ENCODE measurements around the gene SH3GLB1. TPM values are rescaled to one million over a fixed set of nuclear protein-coding genes. Genes with fewer than 3 reads are reported as not detected.
"Not testable (repeated sequence)": the region's sequence is repeated elsewhere in the genome, so short reads cannot be mapped to it uniquely, and the experiment has no call there.

SH3GLB1 gene
- total RNA-seq: 10 to 100 TPM; 45.0 to 45.5 TPM

DNA sequence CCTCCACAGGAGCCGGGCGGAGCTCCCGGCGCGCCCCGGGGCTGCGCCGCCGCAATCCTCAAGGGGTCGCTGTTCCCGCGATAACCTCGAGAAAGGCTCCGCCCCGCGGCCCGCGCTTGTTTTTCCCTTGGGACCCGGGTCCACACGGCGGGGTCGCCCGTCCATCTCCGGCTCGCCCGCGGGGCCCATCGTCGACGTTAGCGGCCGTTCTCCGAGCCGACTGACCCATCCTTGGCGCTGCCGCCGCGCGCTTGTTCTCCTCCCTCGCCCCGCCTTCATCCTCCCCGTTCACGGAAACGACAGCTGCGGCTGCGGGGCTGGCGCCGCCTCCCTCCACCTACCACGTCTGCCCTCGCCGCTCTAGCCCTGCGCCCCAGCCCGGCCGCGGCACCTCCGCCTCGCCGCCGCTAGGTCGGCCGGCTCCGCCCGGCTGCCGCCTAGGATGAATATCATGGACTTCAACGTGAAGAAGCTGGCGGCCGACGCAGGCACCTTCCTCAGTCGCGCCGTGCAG is at the start of gene SH3GLB1:
SH3GLB1 (plus strand) TSS at position 119 of the 514 bp plus-strand sequence; CDS start at position 443, 324 bp downstream.
- Mint-ChIP-seq H3K36me3 (ENCODE audit: low read depth) (peaks cover 7% of the 10 kb centered on the region), H3K27ac (peak within 1 kb of the TSS; percentile 98), H3K4me3 (peak within 1 kb of the TSS; percentile 93), H3K4me1 (ENCODE audit: low read depth) (peaks cover 40% of the 10 kb centered on the region), H3K9me3 (no peaks in the 10 kb centered on the region), H3K27me3 (ENCODE audit: low read depth) (no peaks in the 10 kb centered on the region)
- CTCF ChIA-PET: interaction anchor here (0.5 to 3.2 kb wide), 21 partner anchors 10 to 340 kb away, joined by 3 to 39 read pairs (median 4); partner anchors contain the start of genes HS2ST1, ODF2L and SELENOF
- peak; percentile 90 for DNase-seq
- intact Hi-C loops (cut with micrococcal nuclease): loop anchor here (1.0 to 10.0 kb wide), 13 partner anchors 22 to 1980 kb away; partner anchors contain the start of genes BCL10, HS2ST1, ODF2L and PKN2

DNA sequence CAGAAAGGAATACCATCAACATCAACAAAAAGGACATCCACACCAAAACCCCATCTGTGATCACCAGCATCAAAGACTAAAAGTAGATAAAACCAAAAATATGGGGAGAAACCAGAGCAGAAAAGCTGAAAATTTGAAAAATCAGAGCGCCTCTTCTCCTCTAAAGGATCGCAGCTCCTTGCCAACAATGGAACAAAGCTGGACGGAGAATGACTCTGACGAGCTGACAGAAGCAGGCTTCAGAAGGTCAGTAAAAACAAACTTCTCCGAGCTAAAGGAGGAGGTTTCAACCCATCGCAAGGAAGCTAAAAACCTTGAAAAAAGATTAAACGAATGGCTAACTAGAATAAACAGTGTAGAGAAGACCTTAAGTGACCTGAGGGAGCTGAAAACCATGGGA is 46.0 kb upstream of the SH3GLB1 start:
- H3K27me3 Mint-ChIP-seq (ENCODE audit: low read depth); H3K4me1 Mint-ChIP-seq (ENCODE audit: low read depth); H3K9me3 Mint-ChIP-seq; intact Hi-C loops (cut with micrococcal nuclease); H3K27ac Mint-ChIP-seq; H3K36me3 Mint-ChIP-seq (ENCODE audit: low read depth); H3K4me3 Mint-ChIP-seq; DNase-seq: not testable (repeated sequence)
- CTCF ChIA-PET: interaction anchor here (0.6 kb wide), 1 partner anchor 165 kb away, joined by 3 read pairs; no protein-coding TSS in a partner anchor

DNA sequence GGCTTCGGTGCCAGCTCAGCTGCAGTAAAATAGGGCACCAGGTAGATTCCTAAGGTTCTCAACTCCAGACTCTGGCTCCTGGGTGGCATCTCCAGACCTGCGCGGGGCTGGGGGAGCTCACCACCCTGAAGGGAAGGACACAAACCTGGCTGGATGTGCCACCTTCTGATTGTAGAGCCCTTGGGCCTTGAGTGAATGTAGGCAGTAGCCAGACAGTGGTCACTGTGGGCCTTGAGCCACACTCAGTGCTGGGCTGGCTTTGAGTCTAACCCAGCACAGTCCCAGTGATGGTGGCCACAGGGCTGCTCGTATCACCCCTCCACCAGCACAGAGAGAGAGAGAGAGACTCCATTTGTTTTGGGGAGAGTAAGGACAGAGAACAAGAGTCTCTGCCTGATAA is 38.0 kb upstream of the SH3GLB1 start:
- H3K27ac Mint-ChIP-seq: no peak overlapping the region
- H3K9me3 Mint-ChIP-seq: peaks cover 16% of the 10 kb centered on the region
- intact Hi-C loops (cut with micrococcal nuclease): no loop called here
- no peak overlapping the region for H3K4me3 Mint-ChIP-seq
- H3K4me1 Mint-ChIP-seq (ENCODE audit: low read depth): no peaks in the 10 kb centered on the region
- no peaks in the 10 kb centered on the region for H3K27me3 Mint-ChIP-seq (ENCODE audit: low read depth)
- peaks cover 3% of the 10 kb centered on the region for H3K36me3 Mint-ChIP-seq (ENCODE audit: low read depth)
- no peak for DNase-seq
- CTCF ChIA-PET: interaction anchor here (0.7 kb wide), 1 partner anchor 22 kb away, joined by 3 read pairs; no protein-coding TSS in a partner anchor

DNA sequence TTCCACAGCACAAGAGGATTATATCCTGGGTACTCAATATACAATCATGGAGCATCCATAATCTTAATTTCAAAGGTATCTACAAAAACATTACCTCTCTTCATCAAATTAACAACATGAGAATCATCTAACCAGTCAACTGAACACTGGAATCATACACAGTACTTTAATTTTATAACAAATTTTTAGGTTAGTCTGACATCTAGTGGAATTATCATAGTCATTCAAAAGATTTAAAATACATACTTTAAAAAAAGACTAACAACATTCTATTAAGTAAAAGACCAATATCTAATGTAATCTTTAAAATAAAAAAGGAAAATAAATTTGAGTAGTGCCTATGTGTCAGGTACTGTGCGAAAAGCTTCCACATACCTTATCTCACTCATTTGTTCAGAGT is 16.8 kb upstream of the SH3GLB1 start:
- H3K36me3 Mint-ChIP-seq (ENCODE audit: low read depth): no peaks in the 10 kb centered on the region
- CTCF ChIA-PET: interaction anchor here (0.6 to 1.7 kb wide), 3 partner anchors 182 to 295 kb away, joined by 3 to 5 read pairs (median 3); no protein-coding TSS in a partner anchor
- no peaks in the 10 kb centered on the region for H3K27me3 Mint-ChIP-seq (ENCODE audit: low read depth)
- no peak overlapping the region for H3K27ac Mint-ChIP-seq
- no peak overlapping the region for H3K4me3 Mint-ChIP-seq
- H3K9me3 Mint-ChIP-seq: no peaks in the 10 kb centered on the region
- H3K4me1 Mint-ChIP-seq (ENCODE audit: low read depth): no peaks in the 10 kb centered on the region
- intact Hi-C loops (cut with micrococcal nuclease): loop anchor here (10.0 kb wide), 1 partner anchor 213 kb away; no protein-coding TSS in a partner anchor
- DNase-seq: no peak

DNA sequence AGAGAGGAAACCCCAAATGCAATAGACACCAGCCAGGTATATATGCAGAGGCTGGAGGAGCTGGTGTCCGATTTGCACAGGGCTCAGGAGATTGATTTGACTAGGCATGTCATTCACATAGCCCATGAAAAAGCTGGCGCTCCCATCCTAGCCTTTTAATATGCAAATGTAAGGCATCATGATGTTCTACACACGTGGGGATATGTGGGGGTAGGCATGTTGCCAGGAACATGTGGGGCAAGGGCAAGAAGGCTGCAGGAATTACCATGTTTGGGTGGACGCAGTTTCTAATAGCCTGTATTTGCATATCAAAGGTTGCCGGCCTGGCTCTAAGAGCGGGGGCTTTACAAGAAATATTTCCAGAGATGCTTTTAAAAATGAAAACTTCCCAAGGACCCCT is 11.7 kb upstream of the SH3GLB1 start:
- H3K36me3 Mint-ChIP-seq (ENCODE audit: low read depth): no peaks in the 10 kb centered on the region
- H3K9me3 Mint-ChIP-seq: no peaks in the 10 kb centered on the region
- H3K27ac Mint-ChIP-seq: no peak overlapping the region
- intact Hi-C loops (cut with micrococcal nuclease): no loop called here
- H3K27me3 Mint-ChIP-seq (ENCODE audit: low read depth): no peaks in the 10 kb centered on the region
- DNase-seq: no peak
- H3K4me1 Mint-ChIP-seq (ENCODE audit: low read depth): no peaks in the 10 kb centered on the region
- no peak overlapping the region for H3K4me3 Mint-ChIP-seq
- CTCF ChIA-PET: no interaction called here

DNA sequence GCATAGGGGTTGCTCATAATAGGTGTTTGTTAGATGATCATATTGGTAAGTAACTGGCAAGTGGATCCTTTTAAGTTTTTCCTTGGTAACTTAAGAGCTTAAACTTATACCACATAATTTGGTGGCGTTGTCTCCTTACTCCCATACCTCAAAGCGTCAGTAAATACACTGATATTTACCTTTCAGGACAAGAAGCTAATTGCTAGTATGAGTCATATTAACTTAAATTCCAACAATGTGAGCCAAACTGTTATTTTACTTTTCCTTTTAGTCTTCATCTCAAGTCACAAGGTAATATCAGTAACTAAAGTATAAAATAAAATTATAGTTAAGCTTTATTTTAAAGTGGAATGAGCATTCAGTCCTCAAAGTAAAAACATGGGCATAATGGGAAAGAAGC is 9.0 kb upstream of the SH3GLB1 start:
- intact Hi-C loops (cut with micrococcal nuclease): no loop called here
- H3K4me3 Mint-ChIP-seq: no peak overlapping the region
- peaks cover 1% of the 10 kb centered on the region for H3K4me1 Mint-ChIP-seq (ENCODE audit: low read depth)
- H3K9me3 Mint-ChIP-seq: no peaks in the 10 kb centered on the region
- no peaks in the 10 kb centered on the region for H3K36me3 Mint-ChIP-seq (ENCODE audit: low read depth)
- CTCF ChIA-PET: interaction anchor here (1.8 kb wide), 1 partner anchor 9 kb away, joined by 5 read pairs; the partner anchor contains the start of gene SH3GLB1
- no peak overlapping the region for H3K27ac Mint-ChIP-seq
- H3K27me3 Mint-ChIP-seq (ENCODE audit: low read depth): no peaks in the 10 kb centered on the region
- DNase-seq: no peak

DNA sequence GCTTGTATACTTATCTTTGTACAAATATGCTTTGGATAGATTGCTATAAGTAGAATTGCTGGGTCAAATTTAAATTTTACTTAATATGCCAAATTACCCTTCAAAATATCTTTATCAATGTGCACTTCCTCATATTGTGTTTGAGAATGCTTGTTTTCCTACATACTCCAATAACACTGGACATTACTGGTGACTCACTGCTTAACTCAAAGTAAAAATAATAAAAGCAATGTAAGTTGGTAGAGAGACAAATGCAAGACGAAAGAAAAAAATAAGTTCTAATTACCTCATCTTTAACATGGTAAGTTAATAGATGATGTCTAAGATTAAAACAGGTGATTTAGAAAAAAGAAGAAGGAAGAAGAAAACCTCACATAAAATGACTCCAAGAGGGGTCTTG is 7.9 kb upstream of the SH3GLB1 start:
- peaks cover 5% of the 10 kb centered on the region for H3K4me1 Mint-ChIP-seq (ENCODE audit: low read depth)
- no peak for DNase-seq
- H3K27me3 Mint-ChIP-seq (ENCODE audit: low read depth): no peaks in the 10 kb centered on the region
- intact Hi-C loops (cut with micrococcal nuclease): no loop called here
- H3K27ac Mint-ChIP-seq: no peak overlapping the region
- CTCF ChIA-PET: no interaction called here
- no peaks in the 10 kb centered on the region for H3K9me3 Mint-ChIP-seq
- H3K36me3 Mint-ChIP-seq (ENCODE audit: low read depth): no peaks in the 10 kb centered on the region
- H3K4me3 Mint-ChIP-seq: no peak overlapping the region

DNA sequence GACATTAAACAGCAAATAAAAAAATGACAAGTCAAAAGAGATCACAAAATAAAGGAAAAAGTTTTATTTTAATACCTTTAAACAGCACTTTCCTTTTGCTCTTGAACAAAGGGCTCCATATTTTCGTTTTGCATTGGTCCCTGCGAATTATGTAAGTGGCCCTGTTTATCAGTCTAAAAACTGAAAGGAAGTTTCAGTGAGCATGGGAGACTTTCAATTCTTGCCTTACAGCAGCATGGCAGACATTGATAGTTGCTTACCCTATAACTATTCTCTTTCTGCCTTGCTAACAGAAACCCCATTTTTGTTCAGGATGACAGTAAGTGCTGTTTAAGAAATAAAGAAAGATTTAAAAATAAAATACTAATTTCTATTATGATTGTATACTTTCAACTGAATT is 5.2 kb upstream of the SH3GLB1 start:
- Mint-ChIP-seq H3K27ac (no peak overlapping the region), H3K9me3 (no peaks in the 10 kb centered on the region), H3K4me3 (no peak overlapping the region), H3K36me3 (ENCODE audit: low read depth) (peaks cover 2% of the 10 kb centered on the region), H3K27me3 (ENCODE audit: low read depth) (no peaks in the 10 kb centered on the region), H3K4me1 (ENCODE audit: low read depth) (peaks cover 19% of the 10 kb centered on the region)
- no peak for DNase-seq
- intact Hi-C loops (cut with micrococcal nuclease): no loop called here
- CTCF ChIA-PET: no interaction called here

DNA sequence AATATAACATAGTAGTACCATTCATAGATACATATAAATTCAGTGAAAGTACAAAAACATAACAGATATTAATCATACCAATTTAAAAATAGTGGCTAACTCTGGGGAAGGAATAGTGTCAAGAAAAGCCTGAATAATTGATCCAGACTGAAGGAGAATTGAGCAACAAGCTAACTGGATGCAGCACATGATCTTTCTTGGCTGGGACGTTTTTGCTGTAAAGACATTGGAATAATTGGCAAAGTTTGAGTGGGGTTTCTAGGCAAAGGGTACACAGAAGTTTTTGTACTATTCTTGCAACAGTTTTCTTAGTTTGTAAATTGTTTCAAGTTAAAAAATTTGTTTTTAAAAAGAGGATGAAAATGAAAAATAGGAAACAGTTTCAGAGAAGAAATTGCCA is 2.6 kb upstream of the SH3GLB1 start:
- Mint-ChIP-seq H3K27ac (no peak overlapping the region), H3K4me1 (ENCODE audit: low read depth) (peaks cover 26% of the 10 kb centered on the region), H3K9me3 (no peaks in the 10 kb centered on the region), H3K36me3 (ENCODE audit: low read depth) (peaks cover 4% of the 10 kb centered on the region), H3K27me3 (ENCODE audit: low read depth) (no peaks in the 10 kb centered on the region), H3K4me3 (no peak overlapping the region)
- no peak for DNase-seq
- intact Hi-C loops (cut with micrococcal nuclease): loop anchor here (10.0 kb wide), 3 partner anchors 133 to 1983 kb away; partner anchors contain the start of genes BCL10 and PKN2
- CTCF ChIA-PET: interaction anchor here (0.6 kb wide), 2 partner anchors 38 to 198 kb away, joined by 3 read pairs; no protein-coding TSS in a partner anchor

DNA sequence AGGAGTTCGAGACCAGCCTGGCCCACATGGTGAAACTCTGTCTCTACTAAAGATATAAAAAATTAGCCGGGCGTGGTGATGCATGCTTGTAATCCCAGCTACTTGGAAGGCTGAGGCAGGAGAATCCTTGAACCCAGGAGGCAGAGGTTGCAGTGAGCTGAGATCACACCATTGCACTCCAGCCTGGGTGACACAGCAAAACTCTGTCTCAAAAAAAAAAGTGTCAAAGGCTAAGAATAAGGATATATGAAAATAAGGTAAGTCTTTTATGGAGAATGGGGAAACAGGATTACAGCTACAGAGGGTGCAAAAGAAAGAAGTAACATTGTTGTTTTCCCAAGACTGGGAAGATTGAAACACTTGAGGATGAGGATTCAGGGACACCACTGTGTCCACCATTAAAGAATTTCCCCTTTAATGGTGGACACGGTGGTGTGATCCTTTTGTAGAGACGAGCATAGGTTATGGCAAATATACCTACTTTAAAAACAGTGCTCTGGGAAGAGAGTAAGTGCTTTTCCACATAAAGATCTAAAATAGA is 1.4 kb upstream of the SH3GLB1 start:
- H3K36me3 Mint-ChIP-seq (ENCODE audit: low read depth); DNase-seq; H3K9me3 Mint-ChIP-seq; H3K27me3 Mint-ChIP-seq (ENCODE audit: low read depth): not testable (repeated sequence)
- CTCF ChIA-PET: interaction anchor here (0.6 to 2.5 kb wide), 7 partner anchors 9 to 211 kb away, joined by 3 to 9 read pairs (median 5); partner anchors contain the start of genes HS2ST1 and SELENOF
- Mint-ChIP-seq H3K4me1 (ENCODE audit: low read depth) (peaks cover 36% of the 10 kb centered on the region), H3K4me3 (peak overlapping the region; percentile 93), H3K27ac (peak overlapping the region; percentile 98)
- intact Hi-C loops (cut with micrococcal nuclease): loop anchor here (10.0 kb wide), 3 partner anchors 132 to 1982 kb away; partner anchors contain the start of genes BCL10 and PKN2

DNA sequence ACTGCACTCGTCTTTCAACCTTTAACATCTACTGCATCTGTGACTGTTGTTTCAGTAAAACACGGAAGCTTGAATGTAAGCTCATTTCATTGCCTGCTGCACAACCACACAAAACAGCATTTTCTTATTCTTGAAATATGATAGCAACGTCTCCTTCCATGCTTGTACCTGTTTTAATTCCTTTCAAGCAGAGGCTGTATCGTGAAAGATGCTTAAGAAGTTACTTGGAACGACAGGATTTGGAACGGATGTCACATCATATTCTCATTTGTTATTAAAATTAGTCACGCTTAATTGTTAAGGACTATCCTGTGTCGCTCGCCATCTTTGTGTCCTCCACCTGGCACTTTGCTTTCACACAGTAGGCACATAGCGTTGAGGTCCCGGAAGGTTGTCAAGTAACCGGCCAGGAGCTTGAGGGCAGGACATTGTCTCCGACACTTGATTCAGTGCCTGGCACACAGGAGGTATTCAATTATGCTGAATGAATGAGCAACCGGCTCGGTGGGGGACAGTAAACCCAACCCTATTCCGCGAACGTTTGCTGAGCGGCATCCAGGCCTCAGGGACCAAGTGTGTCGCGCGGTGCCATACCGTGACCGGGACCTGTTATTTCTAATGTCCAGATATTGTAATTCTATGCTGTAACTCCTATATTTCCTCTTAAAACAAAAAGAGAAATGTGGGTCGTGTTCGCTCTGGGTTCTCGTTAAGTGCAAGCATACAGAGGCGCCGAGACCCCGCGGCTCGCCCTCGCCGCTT is 499 bp upstream of the SH3GLB1 start:
- DNase-seq: peak; percentile 63
- H3K4me1 Mint-ChIP-seq (ENCODE audit: low read depth): peaks cover 37% of the 10 kb centered on the region
- no peaks in the 10 kb centered on the region for H3K9me3 Mint-ChIP-seq
- no peaks in the 10 kb centered on the region for H3K27me3 Mint-ChIP-seq (ENCODE audit: low read depth)
- peak overlapping the region; percentile 93 for H3K4me3 Mint-ChIP-seq
- intact Hi-C loops (cut with micrococcal nuclease): loop anchor here (1.0 to 10.0 kb wide), 13 partner anchors 23 to 1981 kb away; partner anchors contain the start of genes BCL10, HS2ST1, ODF2L and PKN2
- CTCF ChIA-PET: interaction anchor here (0.6 to 3.2 kb wide), 22 partner anchors 9 to 341 kb away, joined by 3 to 39 read pairs (median 4); partner anchors contain the start of genes HS2ST1, ODF2L and SELENOF
- peaks cover 7% of the 10 kb centered on the region for H3K36me3 Mint-ChIP-seq (ENCODE audit: low read depth)
- peak overlapping the region; percentile 98 for H3K27ac Mint-ChIP-seq
